GM23248 (cell line): ENCODE results near the gene RP9.

Experiments used
- EZH2 ChIP-seq: fragments of 200-600 bp; sonication (generic); IDR thresholded peaks from 2 replicates; pipeline ENCODE4 v1.6.1; 2018; ENCODE audit warnings: antibody characterized with exemption, mild to moderate bottlenecking; ENCODE audit not compliant: insufficient read depth, poor library complexity, severe bottlenecking
- EZH2phosphoT487 ChIP-seq: fragments of 200-600 bp; sonication (generic); IDR thresholded peaks from 2 replicates; pipeline ENCODE4 v1.6.1; 2018; ENCODE audit warnings: antibody characterized with exemption, moderate library complexity, mild to moderate bottlenecking, low read depth; ENCODE audit not compliant: insufficient read depth

- TF ChIP-seq EZH2 = no peak
- no peak for TF ChIP-seq EZH2phosphoT487
Observed at GRCh38 chr7:33065981-33066380, 43.2 kb downstream of the RP9 start.
